ENCODE data around the gene CLSTN1.

- TF ChIP-seq SNAI2 (CRISPR knock-in tag; IDR thresholded peaks at IDR 0.05) = no peak
- TF ChIP-seq POU6F1 (CRISPR knock-in tag; IDR thresholded peaks at IDR 0.05; ENCODE audit: borderline replicate concordance, low read depth) = no peak
- TF ChIP-seq CSDC2 (CRISPR knock-in tag; IDR thresholded peaks at IDR 0.05) = no peak
- no peak for TF ChIP-seq TOX (CRISPR knock-in tag; IDR thresholded peaks at IDR 0.05; ENCODE audit: borderline replicate concordance)
- no peak for TF ChIP-seq PATZ1 (CRISPR knock-in tag; IDR thresholded peaks at IDR 0.05; ENCODE audit: borderline replicate concordance)
Observed at GRCh38 chr1:9710037-9710436, 113.7 kb downstream of the CLSTN1 start.
